ENCODE results near the gene PFN3.

- TF ChIP-seq, protein P1, sequence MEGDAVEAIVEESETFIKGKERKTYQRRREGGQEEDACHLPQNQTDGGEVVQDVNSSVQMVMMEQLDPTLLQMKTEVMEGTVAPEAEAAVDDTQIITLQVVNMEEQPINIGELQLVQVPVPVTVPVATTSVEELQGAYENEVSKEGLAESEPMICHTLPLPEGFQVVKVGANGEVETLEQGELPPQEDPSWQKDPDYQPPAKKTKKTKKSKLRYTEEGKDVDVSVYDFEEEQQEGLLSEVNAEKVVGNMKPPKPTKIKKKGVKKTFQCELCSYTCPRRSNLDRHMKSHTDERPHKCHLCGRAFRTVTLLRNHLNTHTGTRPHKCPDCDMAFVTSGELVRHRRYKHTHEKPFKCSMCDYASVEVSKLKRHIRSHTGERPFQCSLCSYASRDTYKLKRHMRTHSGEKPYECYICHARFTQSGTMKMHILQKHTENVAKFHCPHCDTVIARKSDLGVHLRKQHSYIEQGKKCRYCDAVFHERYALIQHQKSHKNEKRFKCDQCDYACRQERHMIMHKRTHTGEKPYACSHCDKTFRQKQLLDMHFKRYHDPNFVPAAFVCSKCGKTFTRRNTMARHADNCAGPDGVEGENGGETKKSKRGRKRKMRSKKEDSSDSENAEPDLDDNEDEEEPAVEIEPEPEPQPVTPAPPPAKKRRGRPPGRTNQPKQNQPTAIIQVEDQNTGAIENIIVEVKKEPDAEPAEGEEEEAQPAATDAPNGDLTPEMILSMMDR (IDR thresholded peaks at IDR 0.05; ENCODE audit: low read depth, low read length): no peak
- TF ChIP-seq EZH2phosphoT487 (IDR thresholded peaks at IDR 0.05; ENCODE audit: low read depth): no peak
Observed at GRCh38 chr5:177380805-177381126, 19.7 kb downstream of the PFN3 start.

Measured in OCI-LY3 (cell line).